HEK293 (cell line): Measurements from ENCODE around the gene FKBP5.

ENCODE experiments used
- CTCF ChIA-PET: fragments of 350-600 bp; formaldehyde crosslinking; extraction: SDS; loops from one replicate; lab custom pipeline; 2021; ENCODE audit warnings: antibody characterized with exemption; lab: Yijun Ruan, JAX
- POLR2A ChIA-PET: fragments of 300-600 bp; formaldehyde crosslinking; extraction: SDS; loops from one replicate; lab custom pipeline; 2020; ENCODE audit warnings: antibody characterized with exemption, inconsistent platforms; lab: Yijun Ruan, JAX
- H3K27ac ChIP-seq: fragments of 200-500 bp; sonication (Bioruptor generic); 2 replicates; pipeline ENCODE4 v1.5.1; 2014; ENCODE audit warnings: low read depth, low read length, control low read depth, inconsistent platforms; ENCODE audit errors: extremely low read depth
- H3K36me3 ChIP-seq, 2 experiments: fragments of 200-500 bp in 1 of 2; sonication (Bioruptor generic) in 1 of 2; 1 replicate in 1 of 2; 2 replicates in 1 of 2; pipeline ENCODE4 v1.5.1; 2014 to 2017; ENCODE audit warnings: inconsistent platforms in 2 of 2, low read length in 2 of 2; ENCODE audit not compliant: control insufficient read depth in 2 of 2, insufficient read depth in 1 of 2
- H3K4me1 ChIP-seq: fragments of 200-500 bp; sonication (Bioruptor generic); 2 replicates; pipeline ENCODE4 v1.5.1; 2014; ENCODE audit warnings: mild to moderate bottlenecking, low read length, inconsistent platforms; ENCODE audit not compliant: control insufficient read depth, insufficient read depth
- H3K4me3 ChIP-seq: 2 replicates; pipeline ENCODE4 v1.5.1; 2011; ENCODE audit warnings: low read depth, mild to moderate bottlenecking, control low read depth, low read length, moderate library complexity
- H3K9me3 ChIP-seq: fragments of 200-500 bp; sonication (Bioruptor generic); 2 replicates; pipeline ENCODE4 v1.5.1; 2014; ENCODE audit warnings: low read depth, low read length, inconsistent platforms; ENCODE audit not compliant: control insufficient read depth, insufficient read depth
- CTCF ChIP-seq: fragments of 450-650 bp; formaldehyde crosslinking; IDR thresholded peaks from 2 replicates; pipeline ENCODE4 v1.5.1; 2016; ENCODE audit warnings: missing biosample characterization, missing genetic modification characterization
- INSM2 ChIP-seq: fragments of 450-650 bp; formaldehyde crosslinking; IDR thresholded peaks from 2 replicates; pipeline ENCODE4 v1.5.1; 2016; ENCODE audit warnings: missing biosample characterization, missing genetic modification characterization
- KLF7 ChIP-seq: fragments of 450-650 bp; formaldehyde crosslinking; IDR thresholded peaks from 2 replicates; pipeline ENCODE4 v1.5.1; 2016; ENCODE audit warnings: missing biosample characterization, missing genetic modification characterization, borderline replicate concordance
- ZFP3 ChIP-seq: fragments of 450-650 bp; formaldehyde crosslinking; IDR thresholded peaks from 2 replicates; pipeline ENCODE4 v1.5.1; 2016; ENCODE audit warnings: low read depth, missing biosample characterization, missing genetic modification characterization
- ZFP41 ChIP-seq: fragments of 450-650 bp; formaldehyde crosslinking; IDR thresholded peaks from 2 replicates; pipeline ENCODE4 v1.5.1; 2016; ENCODE audit warnings: missing biosample characterization, missing genetic modification characterization, borderline replicate concordance
- ZNF157 ChIP-seq: fragments of 450-650 bp; formaldehyde crosslinking; IDR thresholded peaks from 2 replicates; pipeline ENCODE4 v1.5.1; 2016; ENCODE audit warnings: missing biosample characterization, missing genetic modification characterization
- ZNF16 ChIP-seq: fragments of 450-650 bp; formaldehyde crosslinking; IDR thresholded peaks from 2 replicates; pipeline ENCODE4 v1.5.1; 2016; ENCODE audit warnings: low read depth, missing biosample characterization, missing genetic modification characterization
- ZNF274 ChIP-seq, 2 experiments: fragments of 200-500 bp in 1 of 2; fragments of 450-650 bp in 1 of 2; sonication (Bioruptor generic) in 1 of 2; formaldehyde crosslinking in 1 of 2; IDR thresholded peaks; 2 replicates each; pipeline versions ENCODE4 v1.5.1 to v1.6.1; 2014 to 2016; ENCODE audit warnings: borderline replicate concordance in 1 of 2, inconsistent platforms in 1 of 2, low read length in 1 of 2, missing biosample characterization in 1 of 2, missing genetic modification characterization in 1 of 2
- ZNF335 ChIP-seq: fragments of 450-650 bp; formaldehyde crosslinking; conservative IDR thresholded peaks from 2 replicates; pipeline ENCODE4 v1.5.1; 2016; ENCODE audit warnings: missing biosample characterization, missing genetic modification characterization
- ZNF449 ChIP-seq: fragments of 450-650 bp; formaldehyde crosslinking; IDR thresholded peaks from 2 replicates; pipeline ENCODE4 v1.5.1; 2017; ENCODE audit warnings: missing biosample characterization, mild to moderate bottlenecking, missing genetic modification characterization, moderate library complexity
- ZNF510 ChIP-seq: fragments of 450-650 bp; formaldehyde crosslinking; IDR thresholded peaks from 2 replicates; pipeline ENCODE4 v1.5.1; 2018; ENCODE audit warnings: mild to moderate bottlenecking, missing genetic modification characterization, missing biosample characterization; ENCODE audit not compliant: insufficient replicate concordance
- ZNF513 ChIP-seq: fragments of 450-650 bp; IDR thresholded peaks from 2 replicates; pipeline ENCODE4 v1.5.1; 2018; ENCODE audit warnings: missing biosample characterization, missing genetic modification characterization
- ZNF747 ChIP-seq: fragments of 450-650 bp; formaldehyde crosslinking; IDR thresholded peaks from 2 replicates; pipeline ENCODE4 v1.5.1; 2016; ENCODE audit warnings: missing biosample characterization, missing genetic modification characterization
- ZNF776 ChIP-seq: fragments of 450-650 bp; formaldehyde crosslinking; IDR thresholded peaks from 2 replicates; pipeline ENCODE4 v1.5.0; 2017; ENCODE audit warnings: missing biosample characterization, missing genetic modification characterization, borderline replicate concordance
- ZSCAN5A ChIP-seq: fragments of 450-650 bp; formaldehyde crosslinking; IDR thresholded peaks from 2 replicates; pipeline ENCODE4 v1.5.1; 2016; ENCODE audit warnings: missing biosample characterization, missing genetic modification characterization

Gene FKBP5

GRCh38 chr6:35582315-35582714 is 106.4 kb downstream of the FKBP5 start:
- H3K9me3 ChIP-seq: no peaks in the 10 kb centered on the region
- peaks cover 6 to 12% of the 10 kb centered on the region in 2 experiments for H3K36me3 ChIP-seq

More at GRCh38 chr6:35582315-35582714, 106.4 kb downstream of the FKBP5 start:
- POLR2A ChIA-PET: interaction anchor here (1.2 kb wide), 1 partner anchor 154 kb away, joined by 3 read pairs; no protein-coding TSS in a partner anchor
- CTCF ChIA-PET: interaction anchor here (0.6 to 13.8 kb wide), 10 partner anchors 9 to 156 kb away, joined by 3 to 258 read pairs (median 7); partner anchors contain the start of gene ARMC12
- H3K4me3 ChIP-seq: no peak overlapping the region
- TF ChIP-seq INSM2 (no peak), ZFP3 (no peak), ZNF747 (tag by site-specific recombination) (no peak), ZNF449 (no peak), ZSCAN5A (tag by site-specific recombination) (no peak), CTCF (tag by site-specific recombination) (no peak), ZNF776 (tag by site-specific recombination) (no peak), ZNF157 (tag by site-specific recombination) (no peak), ZNF513 (tag by site-specific recombination) (no peak), ZNF335 (tag by site-specific recombination) (no peak), ZFP41 (tag by site-specific recombination) (no peak), ZNF16 (tag by site-specific recombination) (no peak), ZNF274 (IDR thresholded peaks at IDR 0.05; ENCODE audit: low read length) (no peak), ZNF274 (tag by site-specific recombination; IDR thresholded peaks at IDR 0.05; ENCODE audit: borderline replicate concordance) (no peak), ZNF510 (tag by site-specific recombination) (no peak), KLF7 (tag by site-specific recombination) (no peak)
- TF ChIP-seq, all 188 proteins: peak for 0
- no peak overlapping the region for H3K27ac ChIP-seq
- H3K4me1 ChIP-seq: no peaks in the 10 kb centered on the region
